SK-N-SH (cell line): ENCODE measurements around the gene LIPH. TPM values are rescaled to one million over a fixed set of nuclear protein-coding genes. Genes with fewer than 3 reads are reported as not detected.

Source experiments
- CTCF ChIA-PET: fragments of 300-600, 350-600 bp; formaldehyde crosslinking; extraction: SDS; loops from one replicate; lab custom pipeline; 2021; lab: Yijun Ruan, JAX
- POLR2A ChIA-PET: fragments of 350-600 bp; sonication (Branson Sonifier 250); formaldehyde crosslinking; extraction: SDS; loops from one replicate; lab custom pipeline; 2020; ENCODE audit warnings: antibody characterized with exemption, inconsistent platforms; lab: Yijun Ruan, JAX
- DNase-seq: peaks from one replicate; pipeline ENCODE4 v3.0.0; 2012
- H2AFZ ChIP-seq: fragments of 200-600 bp; sonication (generic); 2 replicates; pipeline ENCODE4 v1.8.1; 2016; ENCODE audit warnings: antibody characterized with exemption, mild to moderate bottlenecking, low read depth
- H3F3A ChIP-seq: fragments of 200-600 bp; sonication (generic); replicated peaks from 2 replicates; pipeline ENCODE3; 2016; ENCODE audit warnings: antibody characterized with exemption, mild to moderate bottlenecking; ENCODE audit not compliant: insufficient read depth
- H3K27ac ChIP-seq, 2 experiments: fragments of 200-500 bp in 1 of 2; fragments of 200-600 bp in 1 of 2; sonication (Bioruptor generic) in 1 of 2; sonication (generic), shearing (Covaris generic) in 1 of 2; 2 replicates each; pipeline versions ENCODE4 v1.5.1 to v1.6.1; 2014 to 2016; ENCODE audit warnings: low read depth in 2 of 2, inconsistent platforms in 1 of 2, low read length in 1 of 2, mild to moderate bottlenecking in 1 of 2, mixed read lengths in 1 of 2
- H3K27me3 ChIP-seq: fragments of 200-600 bp; sonication (generic), shearing (Covaris generic); 2 replicates; pipeline ENCODE4 v1.6.1; 2016; ENCODE audit warnings: mixed run types; ENCODE audit not compliant: insufficient read depth
- H3K36me3 ChIP-seq, 2 experiments: fragments of 200-500 bp in 1 of 2; fragments of 200-600 bp in 1 of 2; sonication (Bioruptor generic) in 1 of 2; sonication (generic) in 1 of 2; replicated peaks in 1 of 2; 2 replicates each; pipeline versions ENCODE3 to v1.5.1; 2014 to 2016; ENCODE audit warnings: low read length in 1 of 2, mild to moderate bottlenecking in 1 of 2; ENCODE audit not compliant: insufficient read depth in 2 of 2, control insufficient read depth in 1 of 2
- H3K4me1 ChIP-seq, 2 experiments: fragments of 200-500 bp in 1 of 2; fragments of 200-600 bp in 1 of 2; sonication (Bioruptor generic) in 1 of 2; sonication (generic), shearing (Covaris generic) in 1 of 2; 2 replicates each; pipeline versions ENCODE4 v1.5.1 to v1.6.1; 2014 to 2016; ENCODE audit warnings: low read depth in 1 of 2, low read length in 1 of 2, mixed run types in 1 of 2; ENCODE audit not compliant: insufficient read depth in 2 of 2, control insufficient read depth in 1 of 2
- H3K4me2 ChIP-seq: fragments of 200-600 bp; sonication (generic), shearing (Covaris generic); 2 replicates; pipeline ENCODE4 v1.6.1; 2017; ENCODE audit warnings: mixed run types
- H3K4me3 ChIP-seq, 2 experiments: fragments of 200-500 bp in 1 of 2; fragments of 200-600 bp in 1 of 2; sonication (Bioruptor generic) in 1 of 2; sonication (generic), shearing (Covaris generic) in 1 of 2; 2 replicates each; pipeline versions ENCODE4 v1.5.1 to v1.8.1; 2014 to 2016; ENCODE audit warnings: low read depth in 2 of 2, inconsistent platforms in 1 of 2, low read length in 1 of 2, mild to moderate bottlenecking in 1 of 2, mixed read lengths in 1 of 2, moderate library complexity in 1 of 2
- H3K79me2 ChIP-seq: fragments of 200-600 bp; sonication (generic); 2 replicates; pipeline ENCODE4 v1.8.1; 2017; ENCODE audit warnings: mild to moderate bottlenecking; ENCODE audit not compliant: insufficient read depth
- H3K9ac ChIP-seq: fragments of 200-600 bp; sonication (generic); 2 replicates; pipeline ENCODE4 v1.6.1; 2017; ENCODE audit warnings: mixed run types
- H3K9me2 ChIP-seq: fragments of 200-600 bp; sonication (generic); 2 replicates; pipeline ENCODE4 v1.6.1; 2017; ENCODE audit warnings: mixed run types
- H3K9me3 ChIP-seq: fragments of 200-600 bp; sonication (generic); 2 replicates; pipeline ENCODE4 v1.6.1; 2017; ENCODE audit warnings: mixed run types, mild to moderate bottlenecking, moderate library complexity
- H4K20me1 ChIP-seq: fragments of 200-600 bp; sonication (generic); 2 replicates; pipeline ENCODE4 v1.6.1; 2017; ENCODE audit warnings: mild to moderate bottlenecking, mixed run types; ENCODE audit not compliant: insufficient read depth
- FOSL2 ChIP-seq: IDR thresholded peaks from 2 replicates; pipeline ENCODE4 v1.4.0; 2012; ENCODE audit warnings: low read depth, mild to moderate bottlenecking, moderate library complexity, borderline replicate concordance
- GATA2 ChIP-seq: sonication (generic); formaldehyde crosslinking; IDR thresholded peaks from 2 replicates; pipeline ENCODE4 v1.5.0; 2020; ENCODE audit warnings: mild to moderate bottlenecking, missing genetic modification reagents
- RAD21 ChIP-seq: IDR thresholded peaks from 2 replicates; pipeline ENCODE4 v1.6.1; 2012; ENCODE audit warnings: mild to moderate bottlenecking, low read length
- SMC3 ChIP-seq: IDR thresholded peaks from 2 replicates; pipeline ENCODE4 v1.6.1; 2012; ENCODE audit warnings: low read depth, low read length, improper control_type of control experiment
- TAF1 ChIP-seq: IDR thresholded peaks from 2 replicates; pipeline ENCODE4 v1.6.1; 2012; ENCODE audit warnings: low read depth, mild to moderate bottlenecking, low read length, moderate library complexity, borderline replicate concordance
- YY1 ChIP-seq: IDR thresholded peaks from 2 replicates; pipeline ENCODE4 v1.4.0; 2012; ENCODE audit warnings: low read depth, mild to moderate bottlenecking
- WGBS: methylation state at CpG from one replicate; pipeline ENCODE4 v1.1.6; 2017; ENCODE audit warnings: low lambda C conversion rate; 5-methylcytosine and 5-hydroxymethylcytosine counted together
- polyA plus RNA-seq, 3 experiments: library from polyadenylated mRNA; depleted of rRNA; stranded (reverse); fragments of >200 nt; gene quantifications; 2 replicates each; pipeline ENCODE4 v1.2.3, GENCODE V29; 2012
- TF ChIP-seq, protein P1 (sequence below): IDR thresholded peaks from 2 replicates; pipeline ENCODE4 v1.4.0; 2012; ENCODE audit warnings: low read depth
- TF ChIP-seq, protein P2 (sequence below): fragments of 150-350 bp; IDR thresholded peaks from 2 replicates; pipeline ENCODE4 v1.6.1; 2017; ENCODE audit warnings: antibody characterized with exemption, low read length, low read depth, borderline replicate concordance
- TF ChIP-seq, protein P3 (sequence below): IDR thresholded peaks from 2 replicates; pipeline ENCODE4 v1.4.0; 2012; ENCODE audit warnings: low read depth, borderline replicate concordance

Gene LIPH
- polyA plus RNA-seq, 1 of the 3 experiments (the other 2 are of a cell fraction) = not detected

DNA sequence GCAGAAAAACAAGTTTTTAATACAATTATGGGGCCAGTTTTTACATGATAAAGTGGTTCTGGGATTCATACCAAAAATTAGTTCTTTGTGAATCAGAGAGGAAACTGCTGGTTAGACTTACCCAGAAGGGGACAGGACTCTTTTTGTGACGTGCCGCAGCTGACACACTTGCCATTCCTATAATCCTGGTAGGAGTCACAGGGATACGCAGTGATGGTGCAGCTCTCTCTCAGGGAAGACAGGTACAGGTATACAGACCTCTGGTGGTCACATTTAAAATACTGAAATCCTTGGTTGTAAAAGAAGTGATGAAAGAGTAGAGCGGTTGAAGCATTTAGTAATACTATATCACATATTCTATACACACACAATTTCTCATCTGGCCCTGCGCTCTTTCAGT is 33.4 kb downstream of the LIPH start:
- Histone ChIP-seq H3K79me2 (no peaks in the 10 kb centered on the region), H2AFZ (no peak overlapping the region), H3F3A (no peaks in the 10 kb centered on the region), H3K9me2 (no peaks in the 10 kb centered on the region), H4K20me1 (no peaks in the 10 kb centered on the region), H3K9ac (no peak overlapping the region), H3K4me3 (no peak overlapping the region), H3K36me3 (no peaks in the 10 kb centered on the region), H3K4me2 (no peak overlapping the region), H3K9me3 (no peaks in the 10 kb centered on the region), H3K4me1 (no peaks in the 10 kb centered on the region), H3K27ac (no peak overlapping the region), H3K27me3 (peaks cover 3% of the 10 kb centered on the region; the same call in 1 of the 2 replicates)
- no peak for DNase-seq
- WGBS = 43% methylated on average over 5 of the region's 5 CpGs
- ChIA-PET POLR2A (interaction anchor here (0.6 kb wide), 1 partner anchor 221 kb away, joined by 3 read pairs; no protein-coding TSS in a partner anchor), CTCF (interaction anchor here (1.2 kb wide), 1 partner anchor 10 kb away, joined by 5 read pairs; no protein-coding TSS in a partner anchor)
- TF ChIP-seq GATA2 (CRISPR knock-in tag) (no peak), RAD21 (peak; percentile 30), SMC3 (no peak)
- TF ChIP-seq, protein P1, sequence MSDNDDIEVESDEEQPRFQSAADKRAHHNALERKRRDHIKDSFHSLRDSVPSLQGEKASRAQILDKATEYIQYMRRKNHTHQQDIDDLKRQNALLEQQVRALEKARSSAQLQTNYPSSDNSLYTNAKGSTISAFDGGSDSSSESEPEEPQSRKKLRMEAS = no peak
- TF ChIP-seq, protein P2, sequence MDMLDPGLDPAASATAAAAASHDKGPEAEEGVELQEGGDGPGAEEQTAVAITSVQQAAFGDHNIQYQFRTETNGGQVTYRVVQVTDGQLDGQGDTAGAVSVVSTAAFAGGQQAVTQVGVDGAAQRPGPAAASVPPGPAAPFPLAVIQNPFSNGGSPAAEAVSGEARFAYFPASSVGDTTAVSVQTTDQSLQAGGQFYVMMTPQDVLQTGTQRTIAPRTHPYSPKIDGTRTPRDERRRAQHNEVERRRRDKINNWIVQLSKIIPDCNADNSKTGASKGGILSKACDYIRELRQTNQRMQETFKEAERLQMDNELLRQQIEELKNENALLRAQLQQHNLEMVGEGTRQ = no peak

DNA sequence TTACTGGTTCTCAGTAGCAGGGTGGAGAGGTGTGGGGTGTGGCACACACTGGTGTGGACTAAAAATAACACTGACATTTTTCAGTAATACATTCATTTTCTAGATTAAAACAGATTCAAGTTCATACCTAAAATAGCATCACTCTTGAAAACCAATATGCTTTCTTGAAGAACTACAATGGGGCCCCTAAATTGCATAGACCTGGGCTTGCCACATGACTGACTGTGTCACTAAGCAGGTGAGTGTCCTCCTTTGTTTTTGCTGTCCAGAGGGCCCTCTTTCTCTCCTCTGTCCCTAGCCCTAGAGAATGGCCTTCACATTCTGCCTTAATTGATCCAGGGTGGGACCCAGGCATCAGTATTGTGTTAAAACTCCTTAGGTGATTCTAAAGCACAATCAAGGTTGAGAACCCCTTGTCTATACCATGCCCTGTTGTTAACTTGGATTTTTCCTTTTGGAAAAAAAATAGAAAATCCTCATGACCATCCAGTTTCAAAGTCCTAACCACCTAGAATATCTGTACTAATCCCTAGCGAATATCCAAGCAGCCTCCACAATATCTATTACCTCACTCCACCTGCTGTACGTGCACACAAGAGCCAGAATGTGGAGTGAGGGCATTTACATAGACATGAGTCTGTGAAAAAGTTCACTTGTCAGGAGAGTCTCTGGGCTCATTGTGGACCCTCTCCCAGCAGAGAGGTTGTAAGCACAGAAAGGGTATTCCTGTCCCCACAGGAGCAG is 34.8 kb downstream of the LIPH start:
- ChIA-PET CTCF (interaction anchor here (1.2 kb wide), 1 partner anchor 9 kb away, joined by 5 read pairs; no protein-coding TSS in a partner anchor), POLR2A (no interaction called here)
- Histone ChIP-seq H3K4me1 (no peaks in the 10 kb centered on the region), H4K20me1 (no peaks in the 10 kb centered on the region), H3F3A (no peaks in the 10 kb centered on the region), H3K4me2 (no peak overlapping the region), H3K9me3 (no peaks in the 10 kb centered on the region), H3K9me2 (no peaks in the 10 kb centered on the region), H3K4me3 (no peak overlapping the region), H2AFZ (no peak overlapping the region), H3K27me3 (no peaks in the 10 kb centered on the region; the same call in 1 of the 2 replicates), H3K9ac (no peak overlapping the region), H3K36me3 (no peaks in the 10 kb centered on the region), H3K27ac (no peak overlapping the region), H3K79me2 (no peaks in the 10 kb centered on the region)
- 54% methylated on average over 2 of the region's 2 CpGs for WGBS
- no peak for DNase-seq
- TF ChIP-seq FOSL2 (no peak), YY1 (no peak), TAF1 (no peak)
- TF ChIP-seq, protein P3, sequence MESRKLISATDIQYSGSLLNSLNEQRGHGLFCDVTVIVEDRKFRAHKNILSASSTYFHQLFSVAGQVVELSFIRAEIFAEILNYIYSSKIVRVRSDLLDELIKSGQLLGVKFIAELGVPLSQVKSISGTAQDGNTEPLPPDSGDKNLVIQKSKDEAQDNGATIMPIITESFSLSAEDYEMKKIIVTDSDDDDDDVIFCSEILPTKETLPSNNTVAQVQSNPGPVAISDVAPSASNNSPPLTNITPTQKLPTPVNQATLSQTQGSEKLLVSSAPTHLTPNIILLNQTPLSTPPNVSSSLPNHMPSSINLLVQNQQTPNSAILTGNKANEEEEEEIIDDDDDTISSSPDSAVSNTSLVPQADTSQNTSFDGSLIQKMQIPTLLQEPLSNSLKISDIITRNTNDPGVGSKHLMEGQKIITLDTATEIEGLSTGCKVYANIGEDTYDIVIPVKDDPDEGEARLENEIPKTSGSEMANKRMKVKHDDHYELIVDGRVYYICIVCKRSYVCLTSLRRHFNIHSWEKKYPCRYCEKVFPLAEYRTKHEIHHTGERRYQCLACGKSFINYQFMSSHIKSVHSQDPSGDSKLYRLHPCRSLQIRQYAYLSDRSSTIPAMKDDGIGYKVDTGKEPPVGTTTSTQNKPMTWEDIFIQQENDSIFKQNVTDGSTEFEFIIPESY = no peak
